Sigmoid colon (tissue), 4 donors: Measurements from ENCODE around the gene CD200.

ENCODE experiments used
- CTCF ChIP-seq, 4 experiments: fragments of 450-650 bp in 3 of 4; fragments of 200-600 bp in 1 of 4; IDR thresholded peaks; one replicate each; pipeline ENCODE4 v1.5.1; 2016 to 2019; ENCODE audit warnings: antibody characterized with exemption in 4 of 4, mild to moderate bottlenecking in 3 of 4, moderate library complexity in 2 of 4
- POLR2A ChIP-seq, 2 donors: fragments of 450-650 bp; IDR thresholded peaks; one replicate each; pipeline ENCODE4 v1.6.1; 2016; ENCODE audit warnings: antibody characterized with exemption in 2 of 2, mild to moderate bottlenecking in 2 of 2, moderate library complexity in 2 of 2
- POLR2AphosphoS5 ChIP-seq, 4 donors: sonication (generic); formaldehyde crosslinking; IDR thresholded peaks; one replicate each; pipeline ENCODE4 v1.6.1; 2017; ENCODE audit warnings: antibody characterized with exemption in 4 of 4

GRCh38 chr3:112392393-112393359 lies 59.7 kb downstream of the CD200 start:
- TF ChIP-seq CTCF (IDR thresholded peaks at IDR 0.05) (no peak), POLR2AphosphoS5 (IDR thresholded peaks at IDR 0.05) (no peak), POLR2A (IDR thresholded peaks at IDR 0.05) (no peak)
